Measurements from ENCODE around the gene KIF26B.

KIF26B gene

DNA sequence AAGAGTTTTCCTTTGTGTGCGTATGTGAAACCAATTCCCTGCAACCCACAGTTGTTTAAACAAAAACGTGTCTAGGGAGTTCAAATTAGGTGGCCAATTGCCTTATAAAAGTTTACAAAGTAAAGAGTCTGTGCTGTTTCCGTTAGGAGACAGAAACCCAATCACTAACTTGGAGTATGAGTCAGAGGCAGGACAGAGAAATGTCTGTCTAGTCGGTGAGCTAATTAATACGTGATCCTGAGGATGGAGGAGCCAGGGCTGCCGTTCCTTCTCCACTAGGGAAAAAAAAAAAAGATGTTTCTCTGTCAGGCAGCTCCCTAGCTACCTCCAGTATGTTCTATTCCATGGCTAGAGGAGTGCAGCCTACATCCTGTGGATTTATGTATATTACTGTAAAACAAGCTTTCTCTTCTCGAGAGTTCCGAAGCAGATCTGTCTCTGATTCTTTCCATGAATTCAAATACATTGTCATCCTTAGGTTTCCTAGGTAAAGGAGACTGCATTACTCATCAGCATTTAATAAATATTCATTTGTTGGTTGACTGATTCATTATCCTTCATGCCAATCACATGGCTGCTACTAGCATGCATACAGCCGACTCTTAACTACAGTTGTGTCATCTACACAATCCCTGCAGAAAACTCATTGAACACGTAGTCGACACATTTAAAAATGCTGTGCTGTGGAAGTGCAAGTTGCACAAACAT is 430.6 kb downstream of the KIF26B start:
- no peak for DNase-seq

DNA sequence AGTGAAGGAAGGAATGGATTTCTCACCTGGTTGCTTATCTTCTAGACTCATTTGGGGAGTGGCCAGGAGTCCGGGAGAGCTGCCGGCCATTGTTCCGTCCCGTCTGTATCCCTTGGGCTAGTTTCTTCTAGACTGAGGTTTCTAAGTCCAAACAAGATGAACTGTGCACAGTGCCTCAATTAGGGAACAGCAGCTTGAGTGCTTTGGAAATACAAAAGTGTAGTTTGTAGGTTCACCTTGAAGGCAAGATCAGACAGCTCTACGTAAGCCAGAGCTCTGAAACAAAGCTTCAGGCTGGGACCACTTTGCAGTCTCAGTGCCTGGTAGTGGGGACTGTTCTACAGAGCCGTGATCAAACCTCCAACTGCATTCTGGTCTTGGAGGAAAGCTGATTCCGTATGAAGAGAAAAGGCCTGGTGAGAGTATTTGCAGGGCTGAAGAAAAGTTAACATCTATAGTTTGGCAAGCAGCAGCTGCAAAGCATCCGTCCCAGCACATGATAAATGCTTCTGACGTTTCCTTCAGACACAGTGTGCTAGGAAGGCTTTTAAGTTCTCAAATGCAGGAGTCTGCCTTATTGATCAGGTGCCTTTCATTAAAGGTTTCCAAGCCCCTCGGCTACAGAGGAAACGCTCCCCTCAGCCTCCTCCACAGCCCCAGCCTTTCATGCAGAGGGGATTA is 432.8 kb downstream of the KIF26B start:
- no peak for DNase-seq

DNA sequence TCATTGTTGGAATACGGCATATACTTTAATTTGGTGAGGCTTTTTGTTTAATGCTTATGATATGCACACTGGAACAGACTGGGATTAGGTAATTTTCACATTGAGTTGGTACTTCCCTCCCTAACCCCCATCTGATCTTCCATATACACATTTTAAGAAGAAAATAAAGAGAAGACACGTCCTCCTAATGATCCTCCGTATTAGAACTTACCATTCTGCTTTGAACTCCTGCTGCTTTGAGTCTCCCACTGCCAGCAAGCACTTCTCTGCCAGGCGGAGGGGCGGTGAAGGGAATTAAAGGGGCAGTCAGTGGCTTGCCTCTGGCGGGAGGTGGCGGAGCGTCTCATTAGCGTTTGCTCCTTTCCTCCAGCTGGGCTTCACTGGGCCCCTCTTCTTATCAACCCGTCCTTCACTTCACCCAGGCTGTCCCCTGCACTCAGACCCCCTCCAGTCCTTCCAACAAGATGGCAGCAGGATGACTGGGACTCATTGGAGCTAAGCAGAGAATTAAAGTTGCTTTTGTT is 433.4 kb downstream of the KIF26B start:
- no peak for DNase-seq

DNA sequence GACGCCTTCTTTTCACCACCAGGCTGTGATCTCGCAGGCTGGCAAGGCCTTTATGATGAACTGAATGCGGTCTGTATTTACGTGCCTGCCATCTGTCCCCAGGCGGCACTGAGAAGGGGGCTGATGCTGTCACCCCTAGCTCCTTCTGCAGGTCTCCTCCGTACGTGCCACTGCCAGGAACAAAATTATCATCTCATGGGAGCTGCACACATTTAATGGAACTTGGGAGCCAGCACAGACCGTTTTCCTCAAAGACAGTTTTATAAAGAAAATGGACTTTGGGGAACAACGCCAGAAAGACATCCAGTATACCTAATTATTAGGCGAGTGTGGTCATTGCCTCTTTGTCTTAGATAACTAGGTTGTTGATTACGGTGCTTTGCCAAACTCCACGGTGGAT is 434.5 kb downstream of the KIF26B start:
- DNase-seq, result no peak

DNA sequence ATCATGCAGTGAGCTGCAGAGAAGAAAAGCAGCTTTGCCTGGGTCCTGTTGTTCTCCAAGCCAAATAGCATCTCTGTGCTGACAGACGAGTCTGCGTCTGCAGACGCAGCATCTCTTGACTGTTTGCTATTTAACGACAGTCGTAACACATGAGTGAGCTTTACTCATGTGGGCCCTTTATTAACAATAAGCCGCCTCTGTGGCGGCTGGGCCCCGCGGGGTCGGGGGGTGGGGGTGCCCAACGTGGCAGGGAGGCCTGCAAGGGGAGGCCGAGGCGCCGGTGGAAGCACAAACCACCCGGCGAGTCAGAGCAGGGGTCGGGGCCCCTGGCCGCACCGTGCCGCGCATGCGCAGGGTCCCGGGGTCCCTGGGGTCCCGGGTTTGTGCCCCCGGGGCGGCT is 435.1 kb downstream of the KIF26B start:
- DNase-seq, result no peak

DNA sequence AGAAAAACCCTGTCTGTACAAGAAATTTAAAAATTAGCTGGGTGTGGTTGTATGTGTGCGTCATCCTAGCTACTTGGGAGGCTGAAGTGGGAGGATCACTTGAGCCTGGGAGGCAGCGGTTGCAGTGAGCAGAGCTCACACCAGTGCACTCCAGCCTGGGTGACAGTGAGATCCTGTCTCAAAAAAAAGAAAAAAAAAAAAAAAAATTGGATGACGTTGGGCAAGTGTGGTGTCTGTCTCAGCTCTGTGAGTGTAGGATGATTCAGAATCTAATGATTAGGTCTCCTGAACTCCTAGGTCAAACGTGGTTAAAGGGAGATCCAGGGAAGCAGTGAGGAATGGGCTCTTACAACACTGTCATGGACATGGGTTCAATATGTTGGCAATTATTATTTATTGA is 435.9 kb downstream of the KIF26B start:
- no peak for DNase-seq

DNA sequence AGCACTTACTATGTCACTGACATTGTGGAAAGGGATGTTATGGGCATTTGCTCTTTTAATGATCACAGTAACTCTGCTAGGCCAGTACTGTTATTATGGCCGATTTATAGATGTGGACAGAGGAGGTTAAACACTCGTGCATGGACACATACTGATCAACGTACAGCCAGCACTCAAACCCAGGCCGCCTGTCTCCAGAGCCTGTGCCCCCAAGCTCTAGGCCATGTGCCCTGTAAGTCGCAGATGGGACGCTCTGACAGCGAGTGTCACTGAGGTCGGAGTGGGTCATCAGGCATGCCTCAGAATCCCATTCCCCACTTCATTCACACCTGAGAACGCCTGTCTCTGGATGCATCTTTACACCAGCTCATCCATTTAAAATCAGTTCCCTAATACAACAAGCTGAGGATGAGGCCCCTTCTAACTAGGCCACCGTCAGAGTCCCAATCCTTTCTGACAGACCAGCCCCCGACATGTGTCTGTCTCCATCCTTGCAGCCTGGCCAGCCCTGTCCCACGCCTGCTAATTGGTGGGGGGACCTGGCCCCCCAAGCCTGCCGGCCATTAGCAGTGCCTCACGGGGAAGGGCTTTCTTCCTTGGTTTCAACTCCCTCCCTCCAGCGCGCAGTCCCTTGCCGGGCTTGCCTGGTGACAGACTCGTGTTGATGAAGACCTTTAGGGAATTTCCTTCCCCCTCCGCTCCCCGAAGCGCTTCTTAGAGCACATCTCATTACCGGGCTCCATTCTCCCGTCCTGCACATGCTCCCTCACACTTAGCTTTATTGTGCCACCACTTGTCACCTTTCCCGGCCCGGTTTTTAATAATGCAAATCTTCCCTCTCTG is 436.8 kb downstream of the KIF26B start:
- DNase-seq, result no peak

DNA sequence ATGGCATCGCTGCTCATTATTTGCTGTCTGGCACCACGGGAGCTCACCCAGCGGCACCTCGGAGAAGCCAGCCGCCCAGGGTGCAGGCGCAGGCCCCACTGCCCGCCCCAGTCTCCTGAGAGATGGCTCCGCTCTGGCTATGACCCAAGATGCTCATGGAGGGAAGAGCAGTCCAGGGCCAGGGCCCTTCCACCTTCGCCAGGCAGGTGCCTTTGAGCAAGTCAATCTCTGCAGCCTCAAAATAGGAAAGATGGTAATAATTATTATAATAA is 437.3 kb downstream of the KIF26B start:
- DNase-seq, result no peak

DNA sequence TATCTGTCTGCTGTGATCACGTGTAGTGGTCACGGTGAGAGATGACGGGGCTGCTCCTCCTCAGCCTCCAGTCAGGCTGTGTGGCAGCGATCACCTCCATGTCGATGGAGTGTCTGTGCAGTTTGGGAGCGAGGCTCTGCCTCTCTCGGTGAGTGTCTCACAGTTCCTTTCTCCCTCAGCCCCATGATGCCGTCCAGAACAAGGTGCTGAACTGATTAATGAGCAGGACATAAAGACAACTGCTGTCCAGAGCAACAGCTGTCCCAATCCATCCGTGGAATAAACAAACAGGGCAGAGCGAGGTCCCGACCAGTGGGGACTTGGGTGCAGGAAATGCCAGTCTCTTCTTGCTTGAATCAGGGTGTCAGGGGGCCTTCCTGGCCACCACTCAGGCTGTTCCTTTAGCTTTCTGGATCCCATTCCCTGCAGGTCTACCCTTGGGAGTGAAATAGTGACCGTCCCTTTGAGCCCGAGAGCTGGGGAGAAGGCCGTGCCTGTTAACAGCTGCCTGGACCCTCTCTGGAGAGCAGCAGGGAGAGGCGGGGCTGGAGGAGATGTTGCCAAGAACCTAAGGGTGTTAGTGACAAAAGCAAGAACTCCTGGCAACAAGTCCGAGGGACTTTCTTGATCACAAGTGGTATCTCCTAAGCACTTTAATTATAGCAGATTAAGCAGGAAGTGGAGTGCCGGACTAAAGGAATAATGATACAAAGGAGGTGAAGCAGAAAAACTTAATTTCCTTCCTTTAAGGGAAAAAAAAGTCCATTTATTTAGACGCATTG is 443.9 kb downstream of the KIF26B start:
- DNase-seq, result no peak

DNA sequence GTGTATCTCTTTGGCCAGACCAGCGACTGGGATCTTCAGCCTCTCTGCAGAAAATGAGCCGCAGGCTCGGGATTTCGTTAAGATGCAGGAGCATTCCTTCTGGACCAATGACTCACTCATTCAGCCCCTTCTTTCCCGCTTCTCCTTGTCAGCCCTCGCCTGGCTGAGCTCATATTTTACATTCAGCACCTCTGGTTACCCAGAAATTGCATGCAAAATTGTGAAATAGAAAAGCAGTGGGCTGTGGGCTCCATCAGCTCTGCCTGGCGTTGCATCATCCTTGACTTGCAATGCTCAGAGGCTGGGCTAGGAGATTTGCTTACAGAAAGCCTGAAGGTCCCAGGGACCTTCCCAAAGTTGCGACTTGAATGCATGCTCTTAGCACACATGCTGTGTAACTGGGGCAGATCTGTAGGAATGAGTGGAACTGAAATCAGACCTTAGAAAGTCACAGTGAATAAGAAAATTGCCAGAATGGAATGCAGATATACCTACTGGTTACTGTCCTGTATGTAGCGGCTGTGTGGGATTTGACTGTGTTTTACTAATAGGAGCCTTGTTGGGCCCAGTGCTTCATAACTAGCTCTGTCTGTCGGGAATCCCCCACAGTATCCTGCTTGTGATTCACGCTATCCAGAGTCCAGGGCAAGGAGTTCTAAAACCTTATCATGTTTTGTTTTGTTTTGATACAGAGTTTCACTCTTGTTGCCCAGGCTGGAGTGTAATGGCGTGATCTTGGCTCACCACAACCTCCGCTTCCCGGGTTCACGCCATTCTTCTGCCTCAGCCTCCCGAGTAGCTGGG is 444.8 kb downstream of the KIF26B start:
- DNase-seq, result peak in 2 of 56 donors; percentile 13 to 25

DNA sequence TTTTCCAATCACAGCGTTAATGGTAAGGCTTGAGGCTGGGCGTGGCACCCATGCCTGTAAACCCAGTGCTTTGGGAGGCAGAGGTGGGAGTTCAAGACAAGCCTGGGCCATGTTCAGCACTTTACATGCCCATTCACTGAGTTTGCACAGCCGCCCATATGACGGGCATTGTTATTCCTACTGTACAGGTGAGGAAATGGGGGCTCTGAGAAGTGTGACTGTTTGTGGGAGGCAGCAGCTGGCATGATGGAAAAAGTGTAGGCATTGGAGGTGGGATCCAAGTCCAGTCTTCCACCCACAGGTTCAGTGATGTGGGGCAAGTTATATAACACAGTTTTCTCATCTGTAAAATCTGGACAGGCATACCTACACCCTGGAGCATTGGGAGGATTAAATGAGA is 445.9 kb downstream of the KIF26B start:
- DNase-seq, result no peak

DNA sequence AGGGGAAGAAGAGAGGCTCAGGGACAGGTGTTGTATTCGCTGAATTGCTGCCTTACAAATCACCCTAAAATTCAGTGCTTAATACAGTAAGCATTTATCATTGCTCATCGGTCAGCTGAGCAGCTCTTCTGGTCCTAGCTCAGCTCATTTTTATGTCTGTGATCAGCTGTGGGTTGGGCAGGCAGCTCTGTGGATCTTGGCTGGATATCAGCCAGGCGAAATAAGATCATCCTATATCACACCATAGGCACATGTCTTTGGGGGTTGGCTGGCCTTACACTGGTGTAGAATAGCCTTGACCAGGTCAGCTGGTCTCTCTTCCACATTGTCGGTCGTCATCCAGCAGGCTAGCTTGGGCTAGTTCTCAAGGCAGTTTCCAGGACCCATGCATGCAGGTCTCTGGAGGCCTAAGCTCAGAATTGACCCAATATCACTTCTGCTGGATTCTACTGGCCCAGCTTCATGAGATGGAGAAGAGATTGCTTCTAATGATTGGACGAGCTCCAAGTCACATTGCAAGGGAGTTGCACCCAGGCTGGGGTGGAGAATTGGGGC is 448.6 kb downstream of the KIF26B start:
- no peak for DNase-seq

DNA sequence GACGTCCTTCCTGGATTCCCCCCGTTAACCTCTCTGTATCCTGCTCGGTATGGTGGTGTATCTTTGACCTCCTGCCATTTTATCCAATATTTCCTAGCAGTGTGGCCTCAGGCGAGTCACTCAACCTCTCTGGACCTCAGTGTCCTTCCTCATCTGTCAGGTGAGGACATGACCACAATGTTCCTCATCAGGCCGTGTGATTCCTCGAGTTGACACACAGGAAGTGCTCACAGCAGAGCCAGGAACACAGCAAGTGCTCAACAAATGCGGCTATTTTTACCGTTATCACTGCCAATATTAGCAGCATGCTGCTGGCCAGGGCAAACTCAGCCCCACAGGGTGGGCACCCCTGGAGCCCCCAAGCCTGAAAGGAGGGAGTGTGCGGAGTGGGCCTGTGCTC is 450.2 kb downstream of the KIF26B start:
- no peak for DNase-seq

DNA sequence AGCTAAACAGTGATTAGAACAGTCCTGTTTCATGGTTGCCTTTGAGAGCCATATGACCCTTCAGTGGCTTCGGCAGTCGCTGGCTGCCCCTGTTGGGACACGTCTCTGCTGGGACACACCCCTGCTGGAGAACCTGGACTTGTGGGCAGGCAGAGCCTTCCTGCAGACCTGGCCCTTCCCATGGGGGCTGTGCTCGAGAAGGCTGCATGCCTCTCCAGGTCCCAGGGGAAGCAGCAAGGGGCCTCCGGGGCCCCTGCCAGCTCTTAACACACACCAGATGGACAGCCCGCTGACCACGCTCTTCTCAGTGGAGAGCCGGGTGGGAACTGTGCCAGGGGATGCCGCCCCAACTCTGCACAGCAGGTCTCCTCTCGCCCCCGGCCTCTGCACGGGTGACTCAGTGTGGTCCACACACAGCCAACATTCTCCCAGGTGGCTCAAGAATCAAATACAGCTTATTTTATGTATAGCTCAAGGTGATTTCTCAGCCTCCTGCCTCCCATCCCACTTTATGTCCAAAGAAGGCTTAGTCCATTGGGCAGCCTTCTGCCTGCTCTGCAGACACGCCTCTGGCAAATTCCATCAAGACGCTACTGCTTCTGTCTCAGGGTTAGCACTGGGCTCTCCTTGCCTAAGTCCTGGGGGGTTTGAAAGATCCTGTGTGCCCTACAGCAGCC is 450.8 kb downstream of the KIF26B start:
- DNase-seq, result peak in 1 of 56 donors; percentile 5

DNA sequence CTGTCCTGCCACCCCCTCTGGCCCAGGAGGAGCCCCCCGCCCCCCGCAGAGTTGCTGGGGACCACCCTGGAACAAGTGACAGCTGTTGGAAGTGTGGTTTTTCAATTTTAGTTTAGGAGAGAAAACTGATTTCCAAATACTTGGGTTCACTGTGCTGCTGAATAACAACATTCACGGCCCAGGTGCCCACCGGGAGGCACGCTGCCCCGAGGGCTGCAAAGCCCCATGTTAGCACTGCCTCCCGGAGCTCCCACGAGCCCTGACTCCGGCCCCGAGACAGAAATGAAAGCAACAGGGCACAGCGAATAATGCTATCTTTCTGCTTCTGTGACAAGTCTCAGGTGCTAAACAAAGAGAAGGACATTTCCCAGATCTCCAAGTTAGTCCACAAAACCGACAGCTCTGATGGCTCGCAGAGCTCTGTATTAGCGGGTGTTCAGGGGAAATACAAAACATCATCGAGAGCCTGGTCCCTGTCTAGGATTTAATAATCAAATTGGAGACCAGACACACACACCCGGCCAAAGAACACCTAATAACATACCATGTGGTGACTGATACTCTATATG is 451.5 kb downstream of the KIF26B start:
- DNase-seq, result no peak

DNA sequence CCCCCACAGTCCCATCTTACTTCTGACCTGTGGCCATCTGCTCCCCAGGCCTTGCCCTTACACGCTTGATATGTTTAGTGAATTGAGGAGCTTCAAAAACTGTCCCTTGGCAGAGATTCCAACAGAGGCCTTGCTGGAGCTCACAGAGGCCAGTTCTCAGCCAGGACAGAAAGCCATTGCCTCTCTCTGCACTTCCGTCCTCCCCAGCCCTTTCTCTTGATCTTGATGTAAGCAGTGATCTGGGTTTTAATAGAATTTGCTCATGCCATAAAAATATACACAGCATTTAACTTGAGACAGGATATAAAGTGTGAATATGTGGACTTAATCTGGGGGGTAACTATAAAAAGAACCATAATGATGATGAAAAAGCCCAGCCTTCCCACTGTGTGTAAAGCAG is 453.5 kb downstream of the KIF26B start:
- DNase-seq, result no peak

DNA sequence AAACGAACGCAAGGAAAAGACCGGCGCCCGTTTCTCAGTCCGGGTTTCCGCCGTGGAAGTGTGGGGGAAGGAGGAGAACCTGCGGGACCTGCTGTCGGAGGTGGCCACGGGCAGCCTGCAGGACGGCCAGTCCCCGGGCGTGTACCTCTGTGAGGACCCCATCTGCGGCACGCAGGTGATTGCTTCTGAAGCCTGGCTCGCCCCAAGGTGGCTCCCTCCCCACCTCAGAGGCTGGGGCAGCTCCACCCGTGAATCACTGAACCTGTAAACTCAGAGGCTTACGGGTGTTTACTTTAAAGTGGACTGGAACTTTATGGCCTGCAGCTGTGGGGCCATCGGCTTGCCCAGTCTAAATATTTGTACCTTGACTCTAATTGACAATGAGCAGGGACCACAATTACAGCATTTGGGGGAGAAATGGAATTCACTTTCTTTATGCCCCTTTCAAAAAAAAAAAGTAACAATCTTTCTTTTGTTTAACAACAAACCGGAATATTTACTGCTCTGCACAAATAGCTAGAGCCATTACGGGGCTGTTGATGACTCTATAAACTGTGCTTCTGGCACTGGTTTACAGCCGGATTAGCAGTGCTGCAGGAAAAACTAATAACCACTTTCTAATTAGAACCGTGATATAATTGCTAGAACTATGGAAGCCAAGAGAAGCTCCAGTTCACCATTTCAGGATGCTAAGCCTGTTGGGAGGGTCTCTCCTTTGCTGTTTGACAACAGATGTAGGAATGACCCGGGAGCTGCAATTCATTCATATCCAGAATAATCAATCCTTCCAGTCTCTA is 454.8 kb downstream of the KIF26B start:
- no peak for DNase-seq

DNA sequence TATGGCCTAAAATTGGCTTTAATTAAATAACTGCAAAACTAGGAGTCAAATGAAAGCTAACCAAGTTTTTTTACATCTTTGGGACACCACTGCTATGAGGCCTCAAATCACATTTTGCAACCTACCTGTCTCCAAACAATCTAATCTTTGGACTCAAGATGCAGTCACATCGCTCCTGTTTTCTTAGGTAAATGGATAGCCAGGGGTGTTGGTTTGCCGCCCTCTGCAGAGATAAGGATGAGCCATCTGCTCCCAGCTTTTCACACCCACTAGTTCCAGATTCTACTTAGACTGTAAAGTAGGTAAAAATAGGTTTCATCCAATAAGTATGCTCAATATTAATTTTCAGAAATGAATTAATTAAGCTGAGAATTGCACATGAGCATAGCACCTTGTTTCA is 456.5 kb downstream of the KIF26B start:
- no peak for DNase-seq

DNA sequence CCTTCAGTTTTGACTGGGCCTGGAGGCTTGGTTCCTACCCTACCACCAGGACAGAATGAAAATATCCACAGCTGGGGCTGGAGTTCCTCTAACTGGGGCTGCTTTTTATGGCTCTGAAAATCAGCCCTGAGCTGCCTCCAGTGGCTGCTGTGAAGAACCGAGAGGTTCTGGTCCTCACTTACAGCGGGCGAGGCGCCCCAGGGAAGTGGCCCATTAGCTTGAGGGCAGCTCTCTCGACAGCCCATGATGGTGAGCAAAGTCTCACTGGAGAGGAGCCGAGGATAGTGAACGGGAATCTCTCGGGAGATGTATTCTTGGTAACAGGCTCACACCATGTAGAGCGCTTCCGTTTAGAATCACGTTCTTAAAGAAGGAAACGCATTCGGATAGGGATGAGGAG is 459.7 kb downstream of the KIF26B start:
- DNase-seq, result no peak

Data from nucleus accumbens (tissue), 56 donors.